HUES6 (cell line): ENCODE measurements around the gene IL17C.
"Not testable (repeated sequence)": the region's sequence is repeated elsewhere in the genome, so short reads cannot be mapped to it uniquely, and the experiment has no call there.

Experiments
- H3K27ac ChIP-seq: 2 replicates; pipeline ENCODE4 v1.7.0; 2013; ENCODE audit warnings: low read depth, mild to moderate bottlenecking, low read length, inconsistent platforms
- H3K27me3 ChIP-seq: 2 replicates; pipeline ENCODE4 v1.6.1; 2013; ENCODE audit warnings: low read length; ENCODE audit not compliant: control insufficient read depth, insufficient read depth
- H3K36me3 ChIP-seq: 2 replicates; pipeline ENCODE4 v1.6.1; 2013; ENCODE audit warnings: low read length; ENCODE audit not compliant: control insufficient read depth, insufficient read depth
- H3K4me1 ChIP-seq: 2 replicates; pipeline ENCODE4 v1.6.1; 2013; ENCODE audit warnings: low read length; ENCODE audit not compliant: control insufficient read depth, insufficient read depth
- H3K4me3 ChIP-seq: 2 replicates; pipeline ENCODE4 v1.5.1; 2013; ENCODE audit warnings: low read depth, low read length
- H3K9ac ChIP-seq: one replicate; pipeline ENCODE4 v1.6.1; 2013; ENCODE audit warnings: mild to moderate bottlenecking, low read length
- H3K9me3 ChIP-seq: 2 replicates; pipeline ENCODE4 v1.6.1; 2013; ENCODE audit warnings: low read depth, low read length; ENCODE audit not compliant: control insufficient read depth, insufficient read depth

Gene IL17C

DNA sequence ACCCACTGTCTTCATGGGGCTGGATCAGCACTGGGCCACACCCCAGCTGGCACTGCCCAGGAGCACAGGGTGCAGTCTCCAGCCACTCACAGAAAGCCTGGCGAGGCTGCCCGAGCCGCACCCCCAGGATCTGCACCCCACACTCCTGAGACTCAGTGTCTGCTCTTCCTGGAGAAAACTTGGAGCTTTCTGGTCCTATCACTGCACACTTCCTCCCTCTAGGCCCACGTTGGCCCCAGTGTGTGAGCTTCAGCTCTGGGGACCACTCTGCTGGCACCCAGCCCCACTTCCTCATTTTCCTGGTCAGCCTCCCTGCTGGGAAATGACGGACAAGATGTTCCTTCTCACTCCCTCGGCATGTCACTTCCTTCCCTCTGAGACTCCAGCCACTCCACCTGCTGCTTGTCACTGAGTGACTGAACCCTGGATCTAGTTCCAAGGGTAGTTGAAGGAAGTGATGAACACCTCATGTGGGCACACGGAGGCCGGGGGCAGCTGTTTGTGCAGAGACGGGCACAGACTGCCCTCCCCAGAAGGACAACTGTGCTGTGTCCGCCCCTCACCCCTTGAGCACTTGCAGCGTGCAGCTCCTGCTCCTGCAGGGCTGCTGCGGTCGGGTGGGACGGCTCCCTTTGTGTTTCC, 39.2 kb upstream of the IL17C start:
- H3K9ac ChIP-seq, result no peak overlapping the region
- H3K27me3 ChIP-seq, result no peaks in the 10 kb centered on the region
- peaks cover 59% of the 10 kb centered on the region for H3K36me3 ChIP-seq

DNA sequence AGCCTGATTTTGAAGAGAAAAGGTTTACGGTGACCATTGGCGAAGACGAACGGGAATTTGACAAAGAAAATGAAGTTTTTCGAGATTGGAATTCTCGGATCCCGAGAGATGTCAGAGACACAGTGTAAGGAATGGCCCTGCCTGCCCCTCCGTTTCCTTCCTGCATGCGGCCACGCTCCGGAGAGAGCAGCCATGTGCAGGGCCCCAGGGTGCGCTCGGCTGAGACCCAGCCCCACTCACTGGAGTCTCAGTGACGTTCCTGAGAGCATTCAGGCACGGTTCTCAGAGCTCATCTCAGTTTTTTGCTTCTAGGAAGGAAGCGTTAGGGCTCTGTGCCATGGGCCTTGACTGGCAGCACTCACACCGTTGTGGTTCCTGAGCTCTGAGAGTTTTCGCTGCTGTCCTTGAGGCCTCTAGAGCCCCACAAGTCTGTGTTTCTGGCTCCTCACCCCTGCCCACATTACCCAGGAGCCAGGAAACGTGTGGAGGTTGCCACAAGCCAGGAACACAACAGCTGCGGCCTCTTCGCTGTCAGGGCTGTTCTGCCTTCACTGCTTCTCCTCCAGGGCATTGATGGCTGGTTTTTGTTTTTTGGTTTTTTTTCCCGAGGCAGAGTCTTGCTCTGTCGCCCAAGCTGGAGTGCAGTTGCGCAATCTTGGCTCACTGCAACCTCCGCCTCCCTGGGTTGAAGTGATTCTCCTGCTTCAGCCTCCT, 38.4 kb upstream of the IL17C start:
- no peaks in the 10 kb centered on the region for H3K4me1 ChIP-seq
- no peaks in the 10 kb centered on the region for H3K9me3 ChIP-seq
- H3K36me3 ChIP-seq, result peaks cover 61% of the 10 kb centered on the region
- no peaks in the 10 kb centered on the region for H3K27me3 ChIP-seq
- no peak overlapping the region for H3K9ac ChIP-seq
- no peak overlapping the region for H3K27ac ChIP-seq
- H3K4me3 ChIP-seq, result no peak overlapping the region

More for the DNA sequence above, 39.2 kb upstream of the IL17C start:
- H3K4me3 ChIP-seq, result no peak overlapping the region
- no peaks in the 10 kb centered on the region for H3K4me1 ChIP-seq
- H3K27ac ChIP-seq, result no peak overlapping the region
- H3K9me3 ChIP-seq, result no peaks in the 10 kb centered on the region

DNA sequence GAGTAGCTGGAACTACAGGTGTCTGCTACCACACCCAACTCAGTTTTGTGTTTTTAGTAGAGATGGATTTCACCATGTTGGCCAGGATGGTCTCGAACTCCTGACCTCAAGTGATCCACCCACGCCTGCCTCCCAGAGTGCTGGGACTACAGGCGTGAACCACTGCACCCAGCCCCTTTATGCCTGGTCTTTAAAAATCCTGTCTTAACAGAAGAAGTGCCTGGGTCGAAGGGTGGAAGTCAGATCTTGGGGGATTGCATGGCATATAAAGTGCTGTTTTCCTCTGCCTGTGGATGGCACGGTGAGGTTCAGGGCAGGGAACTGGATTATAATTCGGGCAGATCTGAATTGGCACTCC, 37.9 kb upstream of the IL17C start:
- H3K27me3 ChIP-seq, result no peaks in the 10 kb centered on the region
- no peaks in the 10 kb centered on the region for H3K9me3 ChIP-seq
- H3K27ac ChIP-seq, result no peak overlapping the region
- peaks cover 66% of the 10 kb centered on the region for H3K36me3 ChIP-seq
- no peak overlapping the region for H3K9ac ChIP-seq
- no peaks in the 10 kb centered on the region for H3K4me1 ChIP-seq
- H3K4me3 ChIP-seq, result no peak overlapping the region

DNA sequence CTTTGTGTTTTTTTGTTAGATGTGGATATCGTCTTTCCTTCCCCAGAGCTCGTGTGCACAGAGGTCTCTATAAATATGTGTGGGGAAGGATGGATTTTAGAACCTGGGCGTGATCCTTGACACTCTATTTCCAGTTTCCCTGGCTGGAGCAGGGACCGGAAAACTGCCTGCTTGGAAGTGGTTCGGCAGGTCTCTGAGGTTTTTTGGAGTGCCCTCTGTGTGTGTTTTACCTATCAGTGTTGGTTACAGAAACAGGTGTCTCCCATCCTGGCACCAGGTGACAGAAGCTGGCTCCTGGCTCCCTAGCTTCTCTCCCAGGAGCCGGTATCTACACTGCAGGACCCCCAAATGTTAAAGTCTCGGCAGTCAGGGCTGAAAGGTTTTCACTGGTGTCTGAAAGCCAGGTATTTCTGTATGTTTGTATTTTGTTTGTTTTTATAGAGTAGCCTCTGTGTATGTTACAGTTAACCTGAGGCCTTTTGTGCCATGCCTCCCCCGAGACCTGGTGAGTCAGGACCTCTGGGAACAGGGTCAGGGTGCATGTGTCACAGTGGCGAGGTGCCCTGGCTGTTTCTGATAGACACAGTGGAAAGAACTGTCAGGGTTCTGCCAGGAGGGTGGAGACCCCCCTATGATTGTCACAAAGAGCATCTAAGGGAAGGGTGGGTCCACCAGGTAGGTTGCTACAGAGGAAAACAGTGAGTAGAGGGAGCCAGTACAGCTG, 36.9 kb upstream of the IL17C start:
- Histone ChIP-seq H3K9me3 (no peaks in the 10 kb centered on the region), H3K27ac (no peak overlapping the region), H3K9ac (no peak overlapping the region), H3K4me3 (no peak overlapping the region), H3K4me1 (no peaks in the 10 kb centered on the region), H3K36me3 (peaks cover 72% of the 10 kb centered on the region), H3K27me3 (no peaks in the 10 kb centered on the region)

DNA sequence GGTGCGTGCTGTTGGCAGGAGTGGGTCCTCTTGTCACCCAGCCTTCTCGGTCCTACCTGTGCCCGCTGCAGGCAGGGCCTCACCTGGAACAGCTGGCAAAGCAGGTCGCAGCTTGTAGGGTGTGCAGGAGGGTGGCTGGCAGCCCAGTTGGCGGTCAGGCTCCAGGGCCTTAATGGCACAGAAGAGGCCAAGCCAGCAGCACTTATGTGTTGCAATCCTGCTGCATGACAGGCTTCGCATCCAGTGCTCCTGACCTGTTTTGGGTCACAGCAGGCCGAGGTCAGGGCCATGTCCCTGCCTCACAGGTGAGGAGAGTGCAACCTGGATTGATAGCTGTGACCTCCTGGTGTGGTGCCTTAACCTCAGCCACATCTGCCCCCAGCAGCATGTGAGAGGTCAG, 36.3 kb upstream of the IL17C start:
- no peaks in the 10 kb centered on the region for H3K9me3 ChIP-seq
- H3K36me3 ChIP-seq, result peaks cover 77% of the 10 kb centered on the region
- no peak overlapping the region for H3K27ac ChIP-seq
- no peak overlapping the region for H3K4me3 ChIP-seq
- H3K27me3 ChIP-seq, result no peaks in the 10 kb centered on the region
- H3K9ac ChIP-seq, result no peak overlapping the region
- no peaks in the 10 kb centered on the region for H3K4me1 ChIP-seq

DNA sequence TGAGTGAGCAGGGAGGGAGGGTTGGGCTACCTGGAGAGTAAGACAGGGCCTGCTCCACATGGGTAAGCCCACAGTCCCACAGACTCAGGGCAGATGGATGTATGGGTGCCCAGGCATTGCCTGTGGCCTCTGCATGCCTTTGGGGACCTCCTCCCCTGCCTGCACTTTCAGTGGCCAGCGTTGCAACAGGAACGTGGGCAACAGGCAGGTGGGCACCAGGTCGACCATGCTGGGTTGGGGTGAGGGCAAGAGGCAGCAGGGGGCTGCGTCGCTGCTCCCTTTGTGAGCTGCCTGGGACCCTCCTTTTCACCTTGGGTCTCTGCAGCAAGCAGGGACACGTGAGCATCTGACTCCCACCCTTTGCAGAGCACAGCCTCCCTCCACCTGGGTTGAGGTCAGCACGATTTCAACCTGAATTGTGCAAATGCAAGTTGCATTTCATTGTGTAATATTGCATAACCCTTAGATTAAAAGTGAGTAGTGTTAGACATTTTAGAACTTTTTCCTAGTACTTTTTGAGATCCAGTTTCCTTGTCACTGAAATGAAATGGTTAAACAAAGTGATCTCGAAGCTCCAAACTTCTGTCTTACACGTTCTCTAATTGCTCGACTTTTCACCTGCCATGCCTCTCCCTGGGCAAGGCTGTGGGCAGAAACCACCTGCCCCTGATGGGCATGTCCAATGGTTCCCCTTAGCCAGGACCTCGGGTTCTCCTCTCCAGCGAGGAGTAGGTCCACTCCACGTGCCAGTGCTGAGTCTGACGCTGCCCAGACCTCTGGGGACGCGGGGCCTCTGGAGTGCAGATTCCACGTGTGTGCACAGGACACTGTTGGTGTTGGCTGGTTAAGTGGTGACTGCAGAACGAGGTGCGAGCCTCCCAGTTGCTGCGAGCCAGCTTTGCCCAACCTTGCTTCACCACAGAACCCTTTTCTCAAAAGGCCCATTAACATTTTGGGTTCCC, 32.9 kb upstream of the IL17C start:
- H3K9me3 ChIP-seq, result no peaks in the 10 kb centered on the region
- H3K4me3 ChIP-seq, result no peak overlapping the region
- no peak overlapping the region for H3K27ac ChIP-seq
- no peaks in the 10 kb centered on the region for H3K27me3 ChIP-seq
- H3K4me1 ChIP-seq, result no peaks in the 10 kb centered on the region
- no peak overlapping the region for H3K9ac ChIP-seq
- H3K36me3 ChIP-seq, result peaks cover 75% of the 10 kb centered on the region

DNA sequence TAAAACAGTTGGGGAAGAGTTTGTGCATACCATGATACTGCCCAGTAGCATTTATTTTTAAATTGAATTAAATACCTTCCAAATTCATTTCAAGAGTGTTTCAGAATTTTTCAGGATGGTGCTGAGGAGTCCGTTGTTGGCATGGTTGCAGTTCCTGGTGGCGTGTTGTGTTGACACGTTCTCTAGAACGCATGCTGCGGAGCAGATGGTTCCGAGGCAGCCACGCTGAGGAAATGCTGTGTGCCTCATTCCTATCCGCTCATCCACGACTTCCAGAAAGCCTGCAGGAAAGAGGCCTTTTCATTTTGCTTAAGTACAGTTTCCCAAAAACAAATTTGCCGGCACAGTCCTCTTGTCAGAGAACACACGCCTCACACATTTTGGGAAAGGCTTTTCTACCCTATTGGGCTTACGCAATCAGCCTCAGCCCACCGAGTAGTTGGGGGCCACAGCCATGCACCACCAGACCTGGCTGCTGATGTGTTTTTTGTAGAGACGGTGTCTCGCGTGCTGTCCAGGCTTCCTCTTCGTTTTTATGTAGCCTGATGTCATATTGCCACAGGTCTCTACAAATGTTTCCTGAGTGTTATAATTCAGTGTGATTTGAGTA, 32.1 kb upstream of the IL17C start:
- H3K9ac ChIP-seq, result no peak overlapping the region
- H3K27me3 ChIP-seq, result no peaks in the 10 kb centered on the region; the same call in 1 of the 2 replicates
- H3K4me3 ChIP-seq, result no peak overlapping the region
- H3K9me3 ChIP-seq, result no peaks in the 10 kb centered on the region
- H3K36me3 ChIP-seq, result peaks cover 70% of the 10 kb centered on the region
- H3K4me1 ChIP-seq, result peaks cover 7% of the 10 kb centered on the region
- no peak overlapping the region for H3K27ac ChIP-seq

DNA sequence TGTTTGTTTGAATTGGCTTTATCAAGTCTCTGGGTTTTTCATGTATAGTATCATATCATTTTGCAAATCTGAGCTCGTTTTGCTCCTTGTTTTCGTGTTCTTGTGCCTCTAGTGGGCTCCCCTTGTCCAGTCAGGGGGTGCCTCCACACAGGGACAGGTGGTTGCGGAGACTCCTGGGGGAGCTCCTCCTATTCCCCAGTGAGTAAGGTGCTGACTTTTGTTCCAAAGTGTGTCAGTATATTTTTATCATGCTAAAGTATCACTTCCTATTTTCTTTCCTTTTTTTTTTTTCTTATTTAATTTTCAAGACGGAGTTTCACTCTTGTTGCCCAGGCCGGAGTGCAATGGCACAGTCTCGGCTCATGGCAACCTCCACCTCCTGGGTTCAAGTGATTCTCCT, 30.3 kb upstream of the IL17C start:
- Histone ChIP-seq H3K27me3 (no peaks in the 10 kb centered on the region; the same call in 1 of the 2 replicates), H3K4me1 (peaks cover 11% of the 10 kb centered on the region), H3K27ac (no peak overlapping the region), H3K9me3 (no peaks in the 10 kb centered on the region), H3K36me3 (peaks cover 68% of the 10 kb centered on the region), H3K4me3 (no peak overlapping the region), H3K9ac (no peak overlapping the region)

DNA sequence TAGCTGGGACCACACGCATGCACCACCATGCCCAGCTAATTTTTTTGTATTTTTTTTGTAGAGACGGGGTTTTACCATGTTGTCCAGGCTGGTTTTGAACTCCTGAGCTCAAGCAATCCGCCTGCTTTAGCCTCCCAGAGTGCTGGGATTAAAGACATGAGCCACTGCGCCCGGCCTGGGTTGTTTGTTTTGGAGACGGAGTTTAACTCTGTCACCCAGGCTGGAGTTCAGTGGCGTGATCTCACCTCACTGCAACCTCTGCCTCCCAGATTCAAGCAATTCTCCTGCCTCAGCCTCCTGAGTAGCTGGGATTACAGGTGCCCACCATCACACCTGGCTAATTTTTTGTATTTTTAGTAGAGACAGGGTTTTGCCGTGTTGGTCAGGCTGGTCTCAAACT, 28.9 kb upstream of the IL17C start:
- not testable (repeated sequence) for H3K27ac ChIP-seq, H3K9me3 ChIP-seq, H3K4me3 ChIP-seq, H3K9ac ChIP-seq, H3K27me3 ChIP-seq
- peaks cover 77% of the 10 kb centered on the region for H3K36me3 ChIP-seq
- peaks cover 11% of the 10 kb centered on the region for H3K4me1 ChIP-seq

DNA sequence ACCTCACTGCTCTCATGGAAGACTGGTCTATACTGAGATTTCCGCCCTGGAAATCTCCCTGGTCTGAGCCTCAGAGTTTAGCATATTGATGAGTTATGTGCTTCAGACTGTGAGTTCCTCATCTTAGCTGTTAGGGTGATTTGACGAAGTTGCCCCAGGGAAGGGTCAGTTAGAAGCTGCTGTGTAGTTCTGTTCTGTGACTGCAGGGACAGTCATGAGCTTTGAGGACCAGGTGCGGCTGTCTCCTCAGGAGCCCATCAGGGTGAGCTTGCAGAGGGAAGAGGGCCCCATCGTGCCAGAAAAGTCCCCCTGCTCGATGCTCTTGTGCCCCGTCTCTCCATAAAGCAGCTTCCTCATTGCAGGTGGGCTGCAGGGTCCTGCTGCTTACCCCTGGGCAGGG, 28.3 kb upstream of the IL17C start:
- peaks cover 11% of the 10 kb centered on the region for H3K4me1 ChIP-seq
- no peaks in the 10 kb centered on the region for H3K9me3 ChIP-seq
- H3K36me3 ChIP-seq, result peaks cover 74% of the 10 kb centered on the region
- no peak overlapping the region for H3K4me3 ChIP-seq
- H3K27me3 ChIP-seq, result no peaks in the 10 kb centered on the region; the same call in 1 of the 2 replicates
- H3K27ac ChIP-seq, result no peak overlapping the region
- H3K9ac ChIP-seq, result no peak overlapping the region
